IMR-90 (cell line): ENCODE results near the gene AMIGO3. TPM values are rescaled to one million over a fixed set of nuclear protein-coding genes. Genes with fewer than 3 reads are reported as not detected.
A peak's percentile ranks its signal among the peaks of the same experiment; 100 is the strongest.
"Not testable (repeated sequence)": the region's sequence is repeated elsewhere in the genome, so short reads cannot be mapped to it uniquely, and the experiment has no call there.

Experiments used
- ATAC-seq: fragments of 200-7000 bp; cut with Tn5 transposase; 2 replicates; pipeline ENCODE4 v1.9.1; 2020; ENCODE audit warnings: low read depth, mild to moderate bottlenecking, moderate library complexity
- BruUV-seq: library from RNA; stranded (reverse); fragments of 400-500 nt; replicated peaks from 2 replicates; lab custom pipeline; 2021; lab: Mats Ljungman, UMichigan
- CTCF ChIA-PET: fragments of 300-600 bp; formaldehyde crosslinking; extraction: SDS; loops from one replicate; lab custom pipeline; 2021; ENCODE audit warnings: antibody characterized with exemption; lab: Yijun Ruan, JAX
- POLR2A ChIA-PET: fragments of 300-600 bp; sonication (Branson Sonifier 250); formaldehyde crosslinking; loops from one replicate; lab custom pipeline; 2022; ENCODE audit warnings: antibody characterized with exemption; ENCODE audit not compliant: unreplicated experiment; lab: Charles Lee
- DNase-seq: peaks from one replicate; pipeline ENCODE4 v3.0.0; 2013
- H2AFZ ChIP-seq: replicated peaks from 2 replicates; pipeline ENCODE3; 2013; ENCODE audit warnings: low read length, mild to moderate bottlenecking; ENCODE audit not compliant: poor library complexity
- H2AK5ac ChIP-seq: 2 replicates; pipeline ENCODE4 v1.6.1; 2013; ENCODE audit warnings: low read depth, low read length, inconsistent platforms
- H2AK9ac ChIP-seq: replicated peaks from 2 replicates; pipeline ENCODE3; 2013; ENCODE audit warnings: mild to moderate bottlenecking, low read depth, low read length, moderate library complexity; ENCODE audit not compliant: poor library complexity
- H2BK120ac ChIP-seq: 2 replicates; pipeline ENCODE4 v1.6.1; 2013; ENCODE audit warnings: low read depth, low read length, inconsistent platforms
- H2BK15ac ChIP-seq: 3 replicates; pipeline ENCODE4 v1.6.1; 2013; ENCODE audit warnings: low read depth, low read length, inconsistent platforms
- H2BK20ac ChIP-seq: 2 replicates; pipeline ENCODE4 v1.6.1; 2013; ENCODE audit warnings: low read depth, mild to moderate bottlenecking, inconsistent platforms, low read length, moderate library complexity
- H2BK5ac ChIP-seq: 2 replicates; pipeline ENCODE4 v1.6.1; 2013; ENCODE audit warnings: mild to moderate bottlenecking, low read depth, low read length, inconsistent platforms; ENCODE audit not compliant: poor library complexity, severe bottlenecking
- H3K14ac ChIP-seq: replicated peaks from 2 replicates; pipeline ENCODE4 v1.6.1; 2013; ENCODE audit warnings: low read depth, low read length, inconsistent platforms
- H3K18ac ChIP-seq: 2 replicates; pipeline ENCODE4 v1.6.1; 2013; ENCODE audit warnings: low read depth, low read length, control low read depth
- H3K23ac ChIP-seq: 2 replicates; pipeline ENCODE4 v1.6.1; 2013; ENCODE audit warnings: low read depth, low read length, inconsistent platforms
- H3K27ac ChIP-seq: 2 replicates; pipeline ENCODE4 v1.5.1; 2013; ENCODE audit warnings: mild to moderate bottlenecking, control low read depth, low read length; ENCODE audit not compliant: insufficient read depth
- H3K27me3 ChIP-seq: 2 replicates; pipeline ENCODE4 v1.6.1; 2013; ENCODE audit warnings: low read length; ENCODE audit not compliant: control insufficient read depth, insufficient read depth
- H3K36me3 ChIP-seq: 2 replicates; pipeline ENCODE4 v1.6.1; 2013; ENCODE audit warnings: low read length, mixed read lengths; ENCODE audit not compliant: control insufficient read depth, insufficient read depth
- H3K4ac ChIP-seq: 2 replicates; pipeline ENCODE4 v1.6.1; 2013; ENCODE audit warnings: low read depth, low read length, inconsistent platforms
- H3K4me1 ChIP-seq: 2 replicates; pipeline ENCODE4 v1.6.1; 2013; ENCODE audit warnings: low read length, mixed read lengths; ENCODE audit not compliant: control insufficient read depth, insufficient read depth
- H3K4me2 ChIP-seq: 2 replicates; pipeline ENCODE4 v1.6.1; 2013; ENCODE audit warnings: low read depth, mild to moderate bottlenecking, control low read depth, low read length, moderate library complexity
- H3K4me3 ChIP-seq: 2 replicates; pipeline ENCODE4 v1.5.1; 2013; ENCODE audit warnings: low read depth, mild to moderate bottlenecking, control low read depth, low read length, moderate library complexity; ENCODE audit not compliant: insufficient read depth
- H3K56ac ChIP-seq: 2 replicates; pipeline ENCODE4 v1.6.1; 2013; ENCODE audit warnings: low read length, inconsistent platforms; ENCODE audit not compliant: insufficient read depth; ENCODE audit errors: extremely low read depth
- H3K79me1 ChIP-seq, 2 experiments: 2 replicates each; pipeline ENCODE4 v1.6.1; 2013; ENCODE audit warnings: low read length in 2 of 2, inconsistent platforms in 1 of 2, low read depth in 1 of 2
- H3K9ac ChIP-seq: 2 replicates; pipeline ENCODE4 v1.6.1; 2013; ENCODE audit warnings: low read depth, low read length, control low read depth
- H3K9me1 ChIP-seq: 2 replicates; pipeline ENCODE4 v1.6.1; 2013; ENCODE audit warnings: low read length, inconsistent platforms; ENCODE audit not compliant: insufficient read depth
- H3K9me3 ChIP-seq: 2 replicates; pipeline ENCODE4 v1.6.1; 2013; ENCODE audit warnings: low read length; ENCODE audit not compliant: control insufficient read depth, insufficient read depth
- H4K20me1 ChIP-seq: 2 replicates; pipeline ENCODE4 v1.6.1; 2013; ENCODE audit warnings: low read length, inconsistent platforms; ENCODE audit not compliant: insufficient read depth
- H4K5ac ChIP-seq: 2 replicates; pipeline ENCODE4 v1.6.1; 2013; ENCODE audit warnings: mild to moderate bottlenecking, low read depth, low read length, control low read depth
- H4K8ac ChIP-seq, 2 experiments: 2 replicates each; pipeline ENCODE4 v1.6.1; 2013; ENCODE audit warnings: low read depth in 2 of 2, low read length in 2 of 2, control low read depth in 1 of 2, inconsistent platforms in 1 of 2
- H4K91ac ChIP-seq: 2 replicates; pipeline ENCODE4 v1.6.1; 2013; ENCODE audit warnings: low read depth, low read length, inconsistent platforms; ENCODE audit not compliant: insufficient read depth
- WGBS, 2 experiments: methylation state at CpG; one replicate each; pipeline versions ENCODE4 v1.1.5 to v1.1.7; 2013; ENCODE audit warnings: missing lambda C conversion rate in 2 of 2; ENCODE audit not compliant: insufficient read length in 1 of 2; ENCODE audit errors: extremely low coverage in 2 of 2; 5-methylcytosine and 5-hydroxymethylcytosine counted together
- dilution Hi-C: fragments of 300-500 bp; cut with HindIII; formaldehyde crosslinking; loops from one replicate; pipeline ENCODE4 v1.14.3; 2018; ENCODE audit warnings: low sequenced_read_pairs; ENCODE audit not compliant: unreplicated experiment
- in situ Hi-C: fragments of 300-500 bp; cut with MboI; formaldehyde crosslinking; loops from 3 replicates; pipeline ENCODE4 v1.14.3; 2019; ENCODE audit warnings: low sequenced_read_pairs, inconsistent platforms, mixed read lengths
- intact Hi-C: fragments of 100-400 bp; cut with micrococcal nuclease; formaldehyde crosslinking; loops from 2 replicates; pipeline ENCODE4 v1.10.0; 2022
- polyA plus RNA-seq, 3 experiments: library from polyadenylated mRNA; depleted of rRNA; stranded (reverse); fragments of >200 nt; gene quantifications; 2 replicates each; pipeline ENCODE4 v1.2.3, GENCODE V29; 2012; ENCODE audit warnings: low replicate concordance in 1 of 3
- total RNA-seq: library from RNA; depleted of rRNA; stranded (reverse); fragments of >200 nt; gene quantifications from 2 replicates; pipeline ENCODE4 v1.2.3, GENCODE V29; 2012

The AMIGO3 gene
- total and polyA plus RNA-seq, 2 of the 4 experiments (the other 2 are of a cell fraction): 1.5 TPM; not detected in 1

DNA sequence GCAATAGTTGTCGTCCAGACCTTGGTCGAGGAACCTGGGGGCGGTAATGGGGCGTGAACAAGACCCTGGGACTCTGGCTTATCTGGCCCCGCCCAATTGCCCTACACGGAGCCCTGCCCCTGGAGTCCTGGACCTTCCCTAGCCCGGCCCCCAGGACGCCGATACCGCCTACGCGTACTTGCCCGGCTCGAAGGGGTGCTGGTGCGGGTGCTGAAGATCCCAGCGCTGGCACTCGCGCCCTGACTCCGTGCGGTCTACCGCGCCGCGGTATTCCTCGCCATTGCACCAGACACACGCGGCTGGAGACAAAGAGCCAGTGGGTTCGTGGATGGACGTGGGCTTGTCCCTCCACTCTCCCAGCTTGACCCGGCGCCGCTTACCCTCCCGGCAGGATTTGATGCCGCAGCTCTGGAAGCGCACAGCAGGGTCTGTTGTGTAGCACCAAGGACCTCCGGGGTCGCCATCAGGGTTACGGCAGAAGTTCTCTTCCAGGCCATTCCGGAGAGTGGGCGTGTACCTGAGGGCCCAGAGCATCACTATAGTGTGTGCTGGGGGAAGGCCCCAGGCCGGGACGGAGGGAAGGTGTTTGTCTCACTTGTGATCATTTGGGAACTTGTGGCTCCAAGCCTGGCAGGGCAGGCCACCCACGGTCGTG, 32.6 kb downstream of the AMIGO3 start:
- POLR2A ChIA-PET, H2BK15ac ChIP-seq, intact Hi-C loops, H2BK5ac ChIP-seq, H4K20me1 ChIP-seq, CTCF ChIA-PET, H3K9ac ChIP-seq, H3K27me3 ChIP-seq, H2AK5ac ChIP-seq, H3K14ac ChIP-seq, H3K56ac ChIP-seq, H2BK120ac ChIP-seq, H3K23ac ChIP-seq, BruUV-seq, dilution Hi-C loops, in situ Hi-C loops, H3K27ac ChIP-seq, H3K9me3 ChIP-seq, H2BK20ac ChIP-seq, H2AFZ ChIP-seq, H4K91ac ChIP-seq, H3K4ac ChIP-seq, H3K18ac ChIP-seq, H2AK9ac ChIP-seq, H3K9me1 ChIP-seq, H3K4me1 ChIP-seq: not testable (repeated sequence)
- Histone ChIP-seq H4K8ac (peak overlapping the region; percentile 16 to 78; a peak in 2 of 4 replicates), H3K4me2 (peak overlapping the region; percentile 51), H3K4me3 (peak overlapping the region; percentile 25; the same call in 1 of the 2 replicates), H3K36me3 (peaks cover 23% of the 10 kb centered on the region), H4K5ac (peak overlapping the region; percentile 9; the same call in 1 of the 2 replicates), H3K79me1 (peaks cover 0 to 23% of the 10 kb centered on the region in 2 experiments; a peak in 2 of 4 replicates)
- ATAC-seq (peak; percentile 48), DNase-seq (peak; percentile 11)
- 23% methylated on average over 7 of the region's 44 CpGs; no CpG with 5 or more reads in 1 of the 2 experiments for WGBS, 2 experiments

DNA sequence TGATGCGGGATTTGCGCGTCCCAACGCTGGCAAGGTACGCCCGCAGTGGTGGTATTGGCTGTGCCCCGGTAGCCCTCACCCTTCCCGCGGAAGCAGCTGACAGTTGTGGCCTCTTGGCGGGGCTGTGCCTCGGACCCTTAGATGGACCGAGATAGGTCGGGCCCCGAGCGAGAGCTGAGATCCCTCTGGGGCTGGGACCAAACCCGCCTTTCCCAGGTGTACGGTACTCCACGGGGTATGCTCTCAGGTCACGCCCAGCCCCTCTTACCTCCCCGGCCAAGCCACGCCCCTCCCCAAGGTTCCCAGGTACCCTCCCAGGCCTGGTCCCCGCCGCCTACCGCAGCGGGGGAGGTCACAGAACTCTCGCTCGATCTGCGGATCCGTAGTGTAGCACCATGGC, 33.1 kb downstream of the AMIGO3 start:
- WGBS, 2 experiments: 5% methylated on average over 9 of the region's 29 CpGs; no CpG with 5 or more reads in 1 of the 2 experiments
- Histone ChIP-seq H3K36me3 (peaks cover 26% of the 10 kb centered on the region), H3K4me3 (0 out of 2 replicates have a peak overlapping the region, but pooled peaks have one; percentile 13), H3K79me1 (peaks cover 0 to 20% of the 10 kb centered on the region in 2 experiments; a peak in 2 of 4 replicates), H3K4me2 (peak overlapping the region; percentile 31; the same call in 1 of the 2 replicates)
- H4K5ac ChIP-seq, in situ Hi-C loops, H3K14ac ChIP-seq, H2AK5ac ChIP-seq, DNase-seq, H3K56ac ChIP-seq, dilution Hi-C loops, H2BK20ac ChIP-seq, H3K9me3 ChIP-seq, POLR2A ChIA-PET, H3K27ac ChIP-seq, H2BK15ac ChIP-seq, H4K20me1 ChIP-seq, H3K9me1 ChIP-seq, H2AK9ac ChIP-seq, CTCF ChIA-PET, H3K23ac ChIP-seq, H2BK120ac ChIP-seq, H3K9ac ChIP-seq, H4K91ac ChIP-seq, H3K4ac ChIP-seq, H4K8ac ChIP-seq, BruUV-seq, intact Hi-C loops, H3K4me1 ChIP-seq, H2BK5ac ChIP-seq, H3K27me3 ChIP-seq, H3K18ac ChIP-seq, H2AFZ ChIP-seq: not testable (repeated sequence)
- 0 out of 2 replicates have a peak, but pooled peaks have one; percentile 1 for ATAC-seq
